HCT116 (cell line): ENCODE data around the gene SIRPD. TPM values are rescaled to one million over a fixed set of nuclear protein-coding genes. Genes with fewer than 3 reads are reported as not detected.

Experiments
- ATAC-seq: fragments of 200-7000 bp; cut with Tn5 transposase; 2 replicates; pipeline ENCODE4 v1.9.1; 2020; ENCODE audit warnings: mild to moderate bottlenecking, moderate library complexity
- BruUV-seq: library from RNA; stranded (reverse); fragments of 400-500 nt; replicated peaks from 2 replicates; lab custom pipeline; 2021; lab: Mats Ljungman, UMichigan
- CTCF ChIA-PET: fragments of 300-600 bp; sonication (Branson Sonifier 250); formaldehyde crosslinking; loops from one replicate; lab custom pipeline; 2021; ENCODE audit warnings: antibody characterized with exemption; lab: Charles Lee
- POLR2A ChIA-PET: fragments of 300-600, 350-600 bp; sonication (Branson Sonifier 250); formaldehyde crosslinking; loops from one replicate; lab custom pipeline; 2021; ENCODE audit warnings: antibody characterized with exemption; lab: Charles Lee
- RAD21 ChIA-PET, 2 experiments: fragments of 300-600 bp; sonication (Branson Sonifier 250); formaldehyde crosslinking; loops; one replicate each; lab custom pipeline; 2023; ENCODE audit warnings: low total read pairs in 2 of 2; ENCODE audit not compliant: uncharacterized antibody in 2 of 2, unreplicated experiment in 2 of 2, low non-redundant PET in 1 of 2; lab: Charles Lee
- DNase-seq: peaks from one replicate; pipeline ENCODE4 v3.0.0-alpha.2; 2010; ENCODE audit warnings: low read depth, low spot score
- H2AFZ ChIP-seq: fragments of 200-600 bp; shearing (Covaris generic), sonication (generic); 2 replicates; pipeline ENCODE4 v1.6.1; 2017; ENCODE audit warnings: low read depth, mixed run types, mixed read lengths, antibody characterized with exemption, low read length; ENCODE audit not compliant: poor library complexity, severe bottlenecking
- H3K27ac ChIP-seq: 2 replicates; pipeline ENCODE4 v1.5.1; 2012; ENCODE audit warnings: low read depth, low read length
- H3K27me3 ChIP-seq: fragments of 200-600 bp; sonication (generic); 2 replicates; pipeline ENCODE4 v1.6.1; 2016; ENCODE audit warnings: mixed run types, low read length, mixed read lengths; ENCODE audit not compliant: insufficient read depth
- H3K36me3 ChIP-seq, 2 experiments: fragments of 200-500 bp in 1 of 2; fragments of 200-600 bp in 1 of 2; sonication (Bioruptor generic) in 1 of 2; sonication (generic) in 1 of 2; 2 replicates each; pipeline versions ENCODE4 v1.5.1 to v1.6.1; 2014 to 2016; ENCODE audit warnings: low read length in 2 of 2, inconsistent platforms in 1 of 2, mixed read lengths in 1 of 2, mixed run types in 1 of 2; ENCODE audit not compliant: insufficient read depth in 2 of 2, control insufficient read depth in 1 of 2
- H3K4me1 ChIP-seq, 2 experiments: fragments of 200-600 bp in 1 of 2; sonication (generic) in 1 of 2; 2 replicates each; pipeline versions ENCODE4 v1.5.1 to v1.6.1; 2012 to 2017; ENCODE audit warnings: low read length in 2 of 2, inconsistent platforms in 1 of 2, mild to moderate bottlenecking in 1 of 2, mixed read lengths in 1 of 2, mixed run types in 1 of 2, moderate library complexity in 1 of 2; ENCODE audit not compliant: insufficient read depth in 2 of 2, control insufficient read depth in 1 of 2
- H3K4me2 ChIP-seq: fragments of 200-600 bp; sonication (generic); 2 replicates; pipeline ENCODE4 v1.6.1; 2017; ENCODE audit warnings: mixed run types, low read length, mixed read lengths
- H3K4me3 ChIP-seq, 2 experiments: fragments of 200-600 bp in 1 of 2; sonication (generic) in 1 of 2; replicated peaks in 1 of 2; 2 replicates each; pipeline ENCODE4 v1.5.1; 2011 to 2016; ENCODE audit warnings: low read length in 2 of 2, control low read depth in 1 of 2, low read depth in 1 of 2, mild to moderate bottlenecking in 1 of 2, mixed read lengths in 1 of 2, mixed run types in 1 of 2
- H3K79me2 ChIP-seq: fragments of 200-600 bp; sonication (generic); 2 replicates; pipeline ENCODE4 v1.6.1; 2017; ENCODE audit warnings: mild to moderate bottlenecking, mixed run types, low read length, moderate library complexity, mixed read lengths; ENCODE audit not compliant: insufficient read depth
- H3K9ac ChIP-seq: fragments of 200-600 bp; sonication (generic); 2 replicates; pipeline ENCODE4 v1.6.1; 2016; ENCODE audit warnings: low read length, mixed read lengths
- H3K9me2 ChIP-seq: fragments of 200-600 bp; sonication (generic), shearing (Covaris generic); 2 replicates; pipeline ENCODE4 v1.6.1; 2017; ENCODE audit warnings: mixed run types, mild to moderate bottlenecking, moderate library complexity; ENCODE audit not compliant: insufficient read depth
- H3K9me3 ChIP-seq, 2 experiments: fragments of 200-500 bp in 1 of 2; fragments of 200-600 bp in 1 of 2; sonication (Bioruptor generic) in 1 of 2; sonication (generic) in 1 of 2; 2 replicates each; pipeline ENCODE4 v1.6.1; 2014 to 2017; ENCODE audit warnings: low read length in 2 of 2, mixed read lengths in 2 of 2, inconsistent platforms in 1 of 2, low read depth in 1 of 2, mild to moderate bottlenecking in 1 of 2, mixed run types in 1 of 2, moderate library complexity in 1 of 2; ENCODE audit not compliant: control insufficient read depth in 1 of 2, insufficient read depth in 1 of 2
- H4K20me1 ChIP-seq: fragments of 200-600 bp; sonication (generic), shearing (Covaris generic); 2 replicates; pipeline ENCODE4 v1.6.1; 2017; ENCODE audit warnings: mixed run types, mild to moderate bottlenecking, moderate library complexity; ENCODE audit not compliant: insufficient read depth
- CBX3 ChIP-seq: IDR thresholded peaks from 2 replicates; pipeline ENCODE4 v1.6.1; 2012; ENCODE audit warnings: low read depth
- EGR1 ChIP-seq: IDR thresholded peaks from 2 replicates; pipeline ENCODE4 v1.6.1; 2012; ENCODE audit warnings: low read depth
- ELF1 ChIP-seq: IDR thresholded peaks from 2 replicates; pipeline ENCODE4 v1.6.1; 2012; ENCODE audit warnings: low read depth, borderline replicate concordance
- EZH2phosphoT487 ChIP-seq: fragments of 200-600 bp; IDR thresholded peaks from 2 replicates; pipeline ENCODE4 v1.6.1; 2018; ENCODE audit warnings: antibody characterized with exemption, borderline replicate concordance
- FOSL1 ChIP-seq: IDR thresholded peaks from 2 replicates; pipeline ENCODE4 v1.6.1; 2012; ENCODE audit warnings: low read depth
- JUND ChIP-seq: IDR thresholded peaks from 2 replicates; pipeline ENCODE4 v1.6.1; 2012
- POLR2A ChIP-seq: IDR thresholded peaks from 2 replicates; pipeline ENCODE4 v1.7.0; 2011; ENCODE audit warnings: borderline replicate concordance; ENCODE audit not compliant: insufficient read depth, insufficient read length; ENCODE audit errors: extremely low read depth
- POLR2AphosphoS5 ChIP-seq: IDR thresholded peaks from 2 replicates; pipeline ENCODE4 v1.6.1; 2011; ENCODE audit warnings: mild to moderate bottlenecking, low read depth, low read length, moderate library complexity
- RAD21 ChIP-seq: IDR thresholded peaks from 2 replicates; pipeline ENCODE4 v1.6.1; 2012; ENCODE audit warnings: low read depth, mild to moderate bottlenecking
- SIN3A ChIP-seq: IDR thresholded peaks from 2 replicates; pipeline ENCODE4 v1.6.1; 2012; ENCODE audit warnings: low read depth
- SP1 ChIP-seq: IDR thresholded peaks from 2 replicates; pipeline ENCODE4 v1.6.1; 2012; ENCODE audit warnings: low read depth
- SRF ChIP-seq: IDR thresholded peaks from 2 replicates; pipeline ENCODE4 v1.6.1; 2012; ENCODE audit warnings: low read depth
- YY1 ChIP-seq: IDR thresholded peaks from 2 replicates; pipeline ENCODE4 v1.6.1; 2011; ENCODE audit warnings: low read length, low read depth, moderate library complexity, mild to moderate bottlenecking; ENCODE audit not compliant: insufficient replicate concordance; ENCODE audit errors: extremely low read depth
- ZNF274 ChIP-seq: fragments of 200-500 bp; sonication (Bioruptor generic); IDR thresholded peaks from 2 replicates; pipeline ENCODE4 v1.6.1; 2014; ENCODE audit warnings: mild to moderate bottlenecking, low read depth, low read length, inconsistent platforms
- intact Hi-C: fragments of 100-400 bp; cut with micrococcal nuclease; formaldehyde crosslinking; loops from 2 replicates; pipeline ENCODE4 v1.10.0; 2022
- total RNA-seq: library from RNA; stranded (reverse); gene quantifications from one replicate; pipeline ENCODE4 v1.2.1, GENCODE V29; 2021; ENCODE audit not compliant: unreplicated experiment
- TF ChIP-seq, protein P1 (sequence below), 3 experiments: fragments of 200-600 bp in 1 of 3; sonication (generic) in 1 of 3; IDR thresholded peaks in 2 of 3; conservative IDR thresholded peaks in 1 of 3; 2 replicates each; pipeline ENCODE4 v1.5.1; 2012 to 2017; ENCODE audit warnings: low read depth in 2 of 3, low read length in 2 of 3, antibody characterized with exemption in 1 of 3, borderline replicate concordance in 1 of 3, control low read depth in 1 of 3, mild to moderate bottlenecking in 1 of 3, mixed read lengths in 1 of 3, mixed run types in 1 of 3, moderate library complexity in 1 of 3; ENCODE audit not compliant: insufficient read depth in 1 of 3
- TF ChIP-seq, protein P2 (sequence below): IDR thresholded peaks from 2 replicates; pipeline ENCODE4 v1.6.1; 2012
- TF ChIP-seq, protein P3 (sequence below): IDR thresholded peaks from 2 replicates; pipeline ENCODE4 v1.6.1; 2012

Gene SIRPD
- total RNA-seq, 1 experiment from 2014 or later, result not detected

- DNase-seq (no peak), ATAC-seq (no peak)
- RAD21 ChIA-PET, result no interaction called here
- H3K9me2 ChIP-seq, result no peaks in the 10 kb centered on the region
- no peaks in the 10 kb centered on the region for H4K20me1 ChIP-seq
- no peaks in the 10 kb centered on the region for H3K79me2 ChIP-seq
- no peak overlapping the region for H3K27ac ChIP-seq
- no TSS peak for BruUV-seq
- TF ChIP-seq ZNF274, result no peak
- no peak for TF ChIP-seq SP1
- no peak for TF ChIP-seq FOSL1
- POLR2A ChIA-PET, result no interaction called here
- no peak overlapping the region for H2AFZ ChIP-seq
- H3K36me3 ChIP-seq, result no peaks in the 10 kb centered on the region
- H3K4me3 ChIP-seq, result no peak overlapping the region
- no peaks in the 10 kb centered on the region for H3K4me1 ChIP-seq
- no peak overlapping the region for H3K4me2 ChIP-seq
- intact Hi-C loops, result no loop called here
- no peak overlapping the region for H3K9ac ChIP-seq
- CTCF ChIA-PET, result no interaction called here
- H3K27me3 ChIP-seq, result no peaks in the 10 kb centered on the region
- H3K9me3 ChIP-seq, result no peaks in the 10 kb centered on the region
Observed at GRCh38 chr20:1600736-1601135, 43.2 kb upstream of the SIRPD start.

DNA sequence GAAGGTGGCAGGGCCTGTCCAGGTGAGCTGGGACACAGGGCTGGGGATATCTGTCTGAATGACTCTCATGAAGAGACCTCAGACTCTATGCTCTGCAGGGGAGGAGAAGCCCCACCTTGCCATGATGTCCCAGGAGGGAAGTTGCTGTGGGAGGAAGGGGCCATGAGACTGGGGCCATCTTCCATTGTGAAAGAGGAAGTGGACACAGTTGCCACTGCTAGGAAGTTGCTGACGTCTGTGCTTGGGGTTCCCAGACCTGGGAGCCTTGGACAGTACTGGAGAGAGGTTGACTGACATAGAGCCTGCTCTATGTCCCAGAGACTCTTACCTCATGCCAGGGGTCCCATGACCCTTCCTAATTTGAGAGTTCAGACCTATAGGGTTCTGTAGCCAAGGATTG is 37.8 kb upstream of the SIRPD start:
- Histone ChIP-seq H3K4me3 (no peak overlapping the region), H4K20me1 (no peaks in the 10 kb centered on the region), H3K9ac (no peak overlapping the region), H3K9me2 (no peaks in the 10 kb centered on the region), H3K79me2 (no peaks in the 10 kb centered on the region), H3K4me1 (no peaks in the 10 kb centered on the region), H3K36me3 (no peaks in the 10 kb centered on the region), H3K27me3 (no peaks in the 10 kb centered on the region), H2AFZ (no peak overlapping the region), H3K27ac (no peak overlapping the region), H3K9me3 (no peaks in the 10 kb centered on the region), H3K4me2 (no peak overlapping the region)
- BruUV-seq, result no TSS peak
- POLR2A ChIA-PET, result no interaction called here
- CTCF ChIA-PET, result no interaction called here
- intact Hi-C loops, result no loop called here
- no peak for DNase-seq
- RAD21 ChIA-PET, result no interaction called here
- no peak for ATAC-seq
- TF ChIP-seq POLR2A, result no peak
- TF ChIP-seq ELF1, result no peak
- TF ChIP-seq ZNF274, result no peak
- no peak for TF ChIP-seq FOSL1
- TF ChIP-seq JUND, result no peak
- TF ChIP-seq SRF, result no peak
- TF ChIP-seq, protein P1, sequence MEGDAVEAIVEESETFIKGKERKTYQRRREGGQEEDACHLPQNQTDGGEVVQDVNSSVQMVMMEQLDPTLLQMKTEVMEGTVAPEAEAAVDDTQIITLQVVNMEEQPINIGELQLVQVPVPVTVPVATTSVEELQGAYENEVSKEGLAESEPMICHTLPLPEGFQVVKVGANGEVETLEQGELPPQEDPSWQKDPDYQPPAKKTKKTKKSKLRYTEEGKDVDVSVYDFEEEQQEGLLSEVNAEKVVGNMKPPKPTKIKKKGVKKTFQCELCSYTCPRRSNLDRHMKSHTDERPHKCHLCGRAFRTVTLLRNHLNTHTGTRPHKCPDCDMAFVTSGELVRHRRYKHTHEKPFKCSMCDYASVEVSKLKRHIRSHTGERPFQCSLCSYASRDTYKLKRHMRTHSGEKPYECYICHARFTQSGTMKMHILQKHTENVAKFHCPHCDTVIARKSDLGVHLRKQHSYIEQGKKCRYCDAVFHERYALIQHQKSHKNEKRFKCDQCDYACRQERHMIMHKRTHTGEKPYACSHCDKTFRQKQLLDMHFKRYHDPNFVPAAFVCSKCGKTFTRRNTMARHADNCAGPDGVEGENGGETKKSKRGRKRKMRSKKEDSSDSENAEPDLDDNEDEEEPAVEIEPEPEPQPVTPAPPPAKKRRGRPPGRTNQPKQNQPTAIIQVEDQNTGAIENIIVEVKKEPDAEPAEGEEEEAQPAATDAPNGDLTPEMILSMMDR (IDR thresholded peaks at IDR 0.05 in 2 of 3, conservative IDR thresholded peaks at IDR 0.05 in 1 of 3; ENCODE audit: borderline replicate concordance in 1 of 3, insufficient read depth in 1 of 3, low read depth in 2 of 3, low read length in 2 of 3), result no peak
- TF ChIP-seq CBX3, result no peak
- TF ChIP-seq, protein P2, sequence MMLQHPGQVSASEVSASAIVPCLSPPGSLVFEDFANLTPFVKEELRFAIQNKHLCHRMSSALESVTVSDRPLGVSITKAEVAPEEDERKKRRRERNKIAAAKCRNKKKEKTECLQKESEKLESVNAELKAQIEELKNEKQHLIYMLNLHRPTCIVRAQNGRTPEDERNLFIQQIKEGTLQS, result no peak
- no peak for TF ChIP-seq POLR2AphosphoS5
- TF ChIP-seq RAD21, result no peak
- no peak for TF ChIP-seq SP1
- no peak for TF ChIP-seq EGR1
- TF ChIP-seq YY1, result no peak
- TF ChIP-seq, protein P3, sequence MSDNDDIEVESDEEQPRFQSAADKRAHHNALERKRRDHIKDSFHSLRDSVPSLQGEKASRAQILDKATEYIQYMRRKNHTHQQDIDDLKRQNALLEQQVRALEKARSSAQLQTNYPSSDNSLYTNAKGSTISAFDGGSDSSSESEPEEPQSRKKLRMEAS, result no peak
- no peak for TF ChIP-seq EZH2phosphoT487
- no peak for TF ChIP-seq SIN3A
